HL-60 (cell line): Measurements from ENCODE around the gene ATF2.

Experiments
- DNase-seq, 2 experiments: peaks; one replicate each; pipeline ENCODE4 v3.0.0-alpha.2; 2010 to 2020; ENCODE audit warnings: low read depth in 1 of 2, low spot score in 1 of 2
- H3K27ac ChIP-seq: fragments of 250-450 bp; sonication (Bioruptor Pico); replicated peaks from 2 replicates; pipeline ENCODE4 v1.5.1; 2020; ENCODE audit warnings: mild to moderate bottlenecking, moderate library complexity
- H3K27me3 ChIP-seq: fragments of 250-450 bp; sonication (Bioruptor Pico); 2 replicates; pipeline ENCODE4 v1.5.1; 2021; ENCODE audit warnings: mild to moderate bottlenecking, moderate library complexity; ENCODE audit not compliant: insufficient read depth, poor library complexity, severe bottlenecking
- H3K4me3 ChIP-seq: replicated peaks from 2 replicates; pipeline ENCODE4 v1.5.1; 2011; ENCODE audit warnings: mild to moderate bottlenecking, control low read depth, low read length; ENCODE audit not compliant: insufficient read depth
- GABPA ChIP-seq: IDR thresholded peaks from 2 replicates; pipeline ENCODE4 v1.6.1; 2012; ENCODE audit warnings: low read depth
- POLR2AphosphoS5 ChIP-seq: IDR thresholded peaks from 2 replicates; pipeline ENCODE4 v1.6.1; 2012; ENCODE audit warnings: low read depth
- SPI1 ChIP-seq: IDR thresholded peaks from 2 replicates; pipeline ENCODE4 v1.6.1; 2012; ENCODE audit warnings: low read depth, mild to moderate bottlenecking, borderline replicate concordance
- TF ChIP-seq, protein P1 (sequence below): IDR thresholded peaks from 2 replicates; pipeline ENCODE4 v1.6.1; 2012; ENCODE audit warnings: low read depth; ENCODE audit not compliant: insufficient replicate concordance
- TF ChIP-seq, protein P2 (sequence below): IDR thresholded peaks from one replicate; pipeline ENCODE4 v1.5.1; 2011; ENCODE audit warnings: low read length, control low read depth, inconsistent platforms; ENCODE audit not compliant: insufficient read depth

The ATF2 gene

DNA sequence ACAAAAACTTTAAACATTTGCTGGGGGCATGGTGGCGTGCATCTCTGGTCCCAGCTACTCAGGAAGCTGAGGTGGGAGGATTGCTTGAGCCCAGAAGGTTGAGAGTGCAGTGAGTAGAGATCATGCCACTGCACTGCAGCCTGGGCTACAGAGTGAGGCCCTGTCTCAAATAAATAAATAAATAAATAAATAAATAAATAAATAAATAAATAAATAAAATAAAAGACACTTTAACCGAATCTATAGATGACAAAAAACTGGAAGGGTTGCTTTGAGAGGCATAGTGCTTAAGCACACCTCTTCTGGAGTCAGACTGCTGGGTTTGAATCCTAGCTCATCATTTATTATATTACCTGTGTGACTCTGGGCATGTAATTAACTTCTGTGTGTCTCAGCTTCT, 141.6 kb downstream of the ATF2 start:
- no peak for DNase-seq
- TF ChIP-seq SPI1 = no peak
- TF ChIP-seq POLR2AphosphoS5 = no peak
- TF ChIP-seq, protein P1, sequence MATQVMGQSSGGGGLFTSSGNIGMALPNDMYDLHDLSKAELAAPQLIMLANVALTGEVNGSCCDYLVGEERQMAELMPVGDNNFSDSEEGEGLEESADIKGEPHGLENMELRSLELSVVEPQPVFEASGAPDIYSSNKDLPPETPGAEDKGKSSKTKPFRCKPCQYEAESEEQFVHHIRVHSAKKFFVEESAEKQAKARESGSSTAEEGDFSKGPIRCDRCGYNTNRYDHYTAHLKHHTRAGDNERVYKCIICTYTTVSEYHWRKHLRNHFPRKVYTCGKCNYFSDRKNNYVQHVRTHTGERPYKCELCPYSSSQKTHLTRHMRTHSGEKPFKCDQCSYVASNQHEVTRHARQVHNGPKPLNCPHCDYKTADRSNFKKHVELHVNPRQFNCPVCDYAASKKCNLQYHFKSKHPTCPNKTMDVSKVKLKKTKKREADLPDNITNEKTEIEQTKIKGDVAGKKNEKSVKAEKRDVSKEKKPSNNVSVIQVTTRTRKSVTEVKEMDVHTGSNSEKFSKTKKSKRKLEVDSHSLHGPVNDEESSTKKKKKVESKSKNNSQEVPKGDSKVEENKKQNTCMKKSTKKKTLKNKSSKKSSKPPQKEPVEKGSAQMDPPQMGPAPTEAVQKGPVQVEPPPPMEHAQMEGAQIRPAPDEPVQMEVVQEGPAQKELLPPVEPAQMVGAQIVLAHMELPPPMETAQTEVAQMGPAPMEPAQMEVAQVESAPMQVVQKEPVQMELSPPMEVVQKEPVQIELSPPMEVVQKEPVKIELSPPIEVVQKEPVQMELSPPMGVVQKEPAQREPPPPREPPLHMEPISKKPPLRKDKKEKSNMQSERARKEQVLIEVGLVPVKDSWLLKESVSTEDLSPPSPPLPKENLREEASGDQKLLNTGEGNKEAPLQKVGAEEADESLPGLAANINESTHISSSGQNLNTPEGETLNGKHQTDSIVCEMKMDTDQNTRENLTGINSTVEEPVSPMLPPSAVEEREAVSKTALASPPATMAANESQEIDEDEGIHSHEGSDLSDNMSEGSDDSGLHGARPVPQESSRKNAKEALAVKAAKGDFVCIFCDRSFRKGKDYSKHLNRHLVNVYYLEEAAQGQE = no peak
- TF ChIP-seq, protein P2, sequence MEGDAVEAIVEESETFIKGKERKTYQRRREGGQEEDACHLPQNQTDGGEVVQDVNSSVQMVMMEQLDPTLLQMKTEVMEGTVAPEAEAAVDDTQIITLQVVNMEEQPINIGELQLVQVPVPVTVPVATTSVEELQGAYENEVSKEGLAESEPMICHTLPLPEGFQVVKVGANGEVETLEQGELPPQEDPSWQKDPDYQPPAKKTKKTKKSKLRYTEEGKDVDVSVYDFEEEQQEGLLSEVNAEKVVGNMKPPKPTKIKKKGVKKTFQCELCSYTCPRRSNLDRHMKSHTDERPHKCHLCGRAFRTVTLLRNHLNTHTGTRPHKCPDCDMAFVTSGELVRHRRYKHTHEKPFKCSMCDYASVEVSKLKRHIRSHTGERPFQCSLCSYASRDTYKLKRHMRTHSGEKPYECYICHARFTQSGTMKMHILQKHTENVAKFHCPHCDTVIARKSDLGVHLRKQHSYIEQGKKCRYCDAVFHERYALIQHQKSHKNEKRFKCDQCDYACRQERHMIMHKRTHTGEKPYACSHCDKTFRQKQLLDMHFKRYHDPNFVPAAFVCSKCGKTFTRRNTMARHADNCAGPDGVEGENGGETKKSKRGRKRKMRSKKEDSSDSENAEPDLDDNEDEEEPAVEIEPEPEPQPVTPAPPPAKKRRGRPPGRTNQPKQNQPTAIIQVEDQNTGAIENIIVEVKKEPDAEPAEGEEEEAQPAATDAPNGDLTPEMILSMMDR = no peak
- TF ChIP-seq GABPA = no peak
- no peaks in the 10 kb centered on the region for H3K27me3 ChIP-seq
- no peak overlapping the region for H3K4me3 ChIP-seq
- no peak overlapping the region for H3K27ac ChIP-seq

DNA sequence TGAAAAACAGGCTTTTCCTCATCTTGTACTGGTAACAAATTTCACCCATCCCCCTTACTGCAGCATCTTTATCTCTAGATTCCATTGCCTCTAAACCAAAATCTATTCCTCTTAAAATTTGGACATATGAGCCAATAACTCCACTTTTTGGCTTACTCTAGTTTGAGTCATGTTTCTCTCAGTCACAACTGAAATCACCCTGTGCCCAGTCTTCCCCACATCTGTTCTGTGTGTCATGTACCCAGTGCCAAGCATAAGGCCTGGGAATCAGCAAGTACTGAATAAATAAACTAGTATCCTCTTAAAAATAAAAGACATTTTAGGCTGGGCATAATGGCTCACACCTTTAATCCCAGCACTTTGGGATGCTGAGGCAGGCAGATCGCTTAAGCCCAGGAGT, 142.1 kb downstream of the ATF2 start:
- Histone ChIP-seq H3K27me3 (no peaks in the 10 kb centered on the region), H3K27ac (no peak overlapping the region), H3K4me3 (no peak overlapping the region)
- no peak for TF ChIP-seq GABPA
- no peak for TF ChIP-seq POLR2AphosphoS5
- TF ChIP-seq, protein P1 = no peak
- no peak for TF ChIP-seq SPI1
- TF ChIP-seq, protein P2 = no peak
- DNase-seq = no peak

DNA sequence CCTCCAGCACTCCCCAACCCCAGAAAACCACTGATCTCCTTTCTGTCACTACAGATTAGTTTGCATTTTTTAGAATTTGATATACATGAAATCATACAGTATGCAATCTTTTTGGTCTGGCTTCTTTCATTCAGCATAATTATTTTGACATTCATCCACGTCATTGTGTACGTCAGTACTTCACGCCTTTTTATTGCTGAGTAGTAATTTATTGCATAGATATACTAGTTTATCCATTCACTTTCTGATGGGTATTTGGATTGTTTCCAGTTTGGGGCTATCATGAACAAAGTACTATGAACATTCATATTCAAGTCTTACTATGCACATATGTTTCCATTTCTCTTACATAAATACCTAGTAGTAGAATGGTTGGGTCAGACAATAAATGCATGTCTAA, 142.8 kb downstream of the ATF2 start:
- Histone ChIP-seq H3K27me3 (no peaks in the 10 kb centered on the region), H3K4me3 (no peak overlapping the region), H3K27ac (no peak overlapping the region)
- no peak for DNase-seq
- TF ChIP-seq GABPA (no peak), POLR2AphosphoS5 (no peak), SPI1 (no peak)
- TF ChIP-seq, protein P1 = no peak
- TF ChIP-seq, protein P2 = no peak
